Kidney epithelial cell (primary cell): ENCODE data around the gene LAYN. TPM values are rescaled to one million over a fixed set of nuclear protein-coding genes. Genes with fewer than 3 reads are reported as not detected.

Experiments
- DNase-seq: peaks from one replicate; pipeline ENCODE4 v3.0.0-alpha.2; 2010; ENCODE audit warnings: low read depth
- H3K27me3 ChIP-seq: 2 replicates; pipeline ENCODE4 v1.6.0; 2011; ENCODE audit warnings: low read length; ENCODE audit not compliant: control insufficient read depth, insufficient read depth
- H3K36me3 ChIP-seq: 2 replicates; pipeline ENCODE4 v1.5.1; 2011; ENCODE audit warnings: low read length; ENCODE audit not compliant: control insufficient read depth, insufficient read depth
- H3K4me3 ChIP-seq: 2 replicates; pipeline ENCODE4 v1.5.1; 2011; ENCODE audit warnings: low read depth, mild to moderate bottlenecking, control low read depth, low read length
- CTCF ChIP-seq: IDR thresholded peaks from 2 replicates; pipeline ENCODE4 v1.5.1; 2011; ENCODE audit warnings: mild to moderate bottlenecking, moderate library complexity, low read length, control low read depth, inconsistent platforms; ENCODE audit not compliant: insufficient read depth, poor library complexity, severe bottlenecking
- total RNA-seq: library from RNA; depleted of rRNA; stranded (reverse); fragments of >200 nt; gene quantifications from 2 replicates; pipeline ENCODE4 v1.2.3, GENCODE V29; 2015

LAYN gene
- total RNA-seq, 1 donor from 2014 or later, result 29.1 TPM

- Histone ChIP-seq H3K4me3 (no peak overlapping the region), H3K36me3 (no peaks in the 10 kb centered on the region), H3K27me3 (no peaks in the 10 kb centered on the region)
- no peak for DNase-seq
- TF ChIP-seq CTCF, result no peak
These were observed 950 bp upstream of the LAYN start for GRCh38 chr11:111539426-111540113.

- Histone ChIP-seq H3K4me3 (peak overlapping the region; percentile 54), H3K36me3 (no peaks in the 10 kb centered on the region), H3K27me3 (no peaks in the 10 kb centered on the region)
- TF ChIP-seq CTCF, result no peak
- DNase-seq, result no peak
These were observed 375 bp downstream of the LAYN start for GRCh38 chr11:111540937-111541253.

- TF ChIP-seq CTCF, result no peak
- peak overlapping the region; percentile 54 for H3K4me3 ChIP-seq
- no peak for DNase-seq
These were observed 938 bp downstream of the LAYN start for GRCh38 chr11:111541254-111542061.

GRCh38 chr11:111542606-111543275 is 2.2 kb downstream of the LAYN start:
- H3K4me3 ChIP-seq, result no peak overlapping the region
- no peaks in the 10 kb centered on the region for H3K36me3 ChIP-seq
- DNase-seq, result no peak
- H3K27me3 ChIP-seq, result no peaks in the 10 kb centered on the region
- no peak for TF ChIP-seq CTCF

More at GRCh38 chr11:111541254-111542061, 938 bp downstream of the LAYN start:
- no peaks in the 10 kb centered on the region for H3K27me3 ChIP-seq
- H3K36me3 ChIP-seq, result no peaks in the 10 kb centered on the region

- DNase-seq, result no peak
- H3K4me3 ChIP-seq, result no peak overlapping the region
- H3K27me3 ChIP-seq, result no peaks in the 10 kb centered on the region
- no peak for TF ChIP-seq CTCF
- H3K36me3 ChIP-seq, result no peaks in the 10 kb centered on the region
These were observed 8.0 kb downstream of the LAYN start for GRCh38 chr11:111548525-111548924.
